ENCODE measurements around the gene RTP5.
"Not testable (repeated sequence)": the region's sequence is repeated elsewhere in the genome, so short reads cannot be mapped to it uniquely, and the experiment has no call there.

- peak in 2 of 7 experiments; percentile 14 to 35 for TF ChIP-seq CTCF (IDR thresholded peaks at IDR 0.05)
- not testable (repeated sequence) for TF ChIP-seq POLR2A, EP300 (IDR thresholded peaks at IDR 0.05)
These were observed 6.4 kb downstream of the RTP5 start for GRCh38 chr2:241875754-241876527.
